Calu3 (cell line): ENCODE measurements around the gene DUSP23. TPM values are rescaled to one million over a fixed set of nuclear protein-coding genes. Genes with fewer than 3 reads are reported as not detected.

Experiments used
- BruUV-seq: library from RNA; stranded (reverse); fragments of 400-500 nt; replicated peaks from 2 replicates; lab custom pipeline; 2021; lab: Mats Ljungman, UMichigan
- CTCF ChIA-PET: fragments of 300-600 bp; sonication (Branson Sonifier 250); formaldehyde crosslinking; loops from one replicate; lab custom pipeline; 2022; ENCODE audit warnings: antibody characterized with exemption; lab: Charles Lee
- DNase-seq: peaks from one replicate; pipeline ENCODE4 v3.0.0; 2022
- H3K27ac Mint-ChIP-seq: one replicate; pipeline ENCODE4 v1.8.0; 2022; ENCODE audit warnings: mixed read lengths; ENCODE audit not compliant: unreplicated experiment
- H3K27me3 Mint-ChIP-seq: one replicate; pipeline ENCODE4 v1.8.0; 2022; ENCODE audit warnings: mixed read lengths; ENCODE audit not compliant: unreplicated experiment
- H3K36me3 Mint-ChIP-seq: one replicate; pipeline ENCODE4 v1.8.0; 2022; ENCODE audit warnings: mild to moderate bottlenecking, moderate library complexity, mixed read lengths; ENCODE audit not compliant: insufficient read depth, unreplicated experiment
- H3K4me1 Mint-ChIP-seq: one replicate; pipeline ENCODE4 v1.8.0; 2022; ENCODE audit warnings: mild to moderate bottlenecking, low read depth, mixed read lengths; ENCODE audit not compliant: unreplicated experiment
- H3K4me3 Mint-ChIP-seq: one replicate; pipeline ENCODE4 v1.8.0; 2022; ENCODE audit warnings: mild to moderate bottlenecking, low read depth, moderate library complexity, mixed read lengths; ENCODE audit not compliant: unreplicated experiment
- H3K9me3 Mint-ChIP-seq: one replicate; pipeline ENCODE4 v1.8.0; 2022; ENCODE audit warnings: low read depth, mixed read lengths; ENCODE audit not compliant: unreplicated experiment
- intact Hi-C: fragments of 100-400 bp; cut with micrococcal nuclease; formaldehyde crosslinking; loops from one replicate; pipeline ENCODE4 v1.10.0; 2022; ENCODE audit not compliant: unreplicated experiment
- total RNA-seq: library from RNA; stranded (reverse); gene quantifications from 2 replicates; pipeline ENCODE4 v1.2.3, GENCODE V29; 2022
- TF ChIP-seq, protein P1 (sequence below): fragments of 200-600 bp; IDR thresholded peaks from one replicate; pipeline ENCODE4 v1.8.0; 2022; ENCODE audit warnings: antibody characterized with exemption; ENCODE audit not compliant: unreplicated experiment

DUSP23 gene
- total RNA-seq, 1 experiment from 2014 or later, result 10.6 TPM

DNA sequence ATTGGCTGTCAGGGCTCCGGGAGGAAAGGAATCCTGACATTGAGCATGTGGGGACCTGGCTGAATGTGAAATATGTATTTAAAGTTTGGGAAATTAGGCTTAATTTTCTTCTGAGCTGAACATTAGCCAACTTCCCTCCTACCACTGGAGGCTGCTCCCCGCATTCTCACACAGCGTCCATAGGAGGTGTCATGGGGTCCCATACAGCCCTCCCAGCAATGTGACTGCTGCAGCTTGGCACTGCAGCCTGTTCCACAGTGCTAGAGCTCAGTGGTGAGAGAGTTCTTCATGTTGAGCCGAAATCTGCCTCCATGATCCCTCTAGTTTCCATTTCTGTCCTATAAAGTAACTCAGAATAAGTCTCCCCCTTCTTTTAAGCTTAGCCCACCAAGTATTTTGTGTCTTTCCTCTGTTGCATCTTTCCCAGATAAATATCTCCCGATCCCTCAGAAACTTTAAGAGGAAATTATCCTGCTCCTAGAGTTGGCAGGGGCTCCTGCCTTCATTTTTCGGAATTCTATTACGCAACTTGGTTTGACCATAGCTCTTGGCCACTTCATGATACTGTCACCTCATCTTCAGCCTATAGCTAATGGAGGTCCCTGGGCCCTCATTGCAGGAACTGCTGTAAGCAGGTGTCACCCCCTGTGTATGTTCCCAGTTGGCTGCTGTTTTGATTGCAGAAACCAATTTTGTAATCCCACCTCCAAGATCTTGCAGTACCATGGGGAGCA, 23.4 kb downstream of the DUSP23 start:
- no peak for DNase-seq
- CTCF ChIA-PET, result interaction anchor here (0.6 to 1.4 kb wide), 2 partner anchors 204 to 591 kb away, joined by 3 read pairs; no protein-coding TSS in a partner anchor
- no peaks in the 10 kb centered on the region for H3K4me1 Mint-ChIP-seq
- H3K36me3 Mint-ChIP-seq, result no peaks in the 10 kb centered on the region
- no peaks in the 10 kb centered on the region for H3K9me3 Mint-ChIP-seq
- H3K4me3 Mint-ChIP-seq, result no peak overlapping the region
- H3K27me3 Mint-ChIP-seq, result peaks cover 92% of the 10 kb centered on the region
- H3K27ac Mint-ChIP-seq, result no peak overlapping the region
- no TSS peak for BruUV-seq
- intact Hi-C loops, result no loop called here
- TF ChIP-seq, protein P1, sequence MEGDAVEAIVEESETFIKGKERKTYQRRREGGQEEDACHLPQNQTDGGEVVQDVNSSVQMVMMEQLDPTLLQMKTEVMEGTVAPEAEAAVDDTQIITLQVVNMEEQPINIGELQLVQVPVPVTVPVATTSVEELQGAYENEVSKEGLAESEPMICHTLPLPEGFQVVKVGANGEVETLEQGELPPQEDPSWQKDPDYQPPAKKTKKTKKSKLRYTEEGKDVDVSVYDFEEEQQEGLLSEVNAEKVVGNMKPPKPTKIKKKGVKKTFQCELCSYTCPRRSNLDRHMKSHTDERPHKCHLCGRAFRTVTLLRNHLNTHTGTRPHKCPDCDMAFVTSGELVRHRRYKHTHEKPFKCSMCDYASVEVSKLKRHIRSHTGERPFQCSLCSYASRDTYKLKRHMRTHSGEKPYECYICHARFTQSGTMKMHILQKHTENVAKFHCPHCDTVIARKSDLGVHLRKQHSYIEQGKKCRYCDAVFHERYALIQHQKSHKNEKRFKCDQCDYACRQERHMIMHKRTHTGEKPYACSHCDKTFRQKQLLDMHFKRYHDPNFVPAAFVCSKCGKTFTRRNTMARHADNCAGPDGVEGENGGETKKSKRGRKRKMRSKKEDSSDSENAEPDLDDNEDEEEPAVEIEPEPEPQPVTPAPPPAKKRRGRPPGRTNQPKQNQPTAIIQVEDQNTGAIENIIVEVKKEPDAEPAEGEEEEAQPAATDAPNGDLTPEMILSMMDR, result no peak

- H3K4me1 Mint-ChIP-seq, result no peaks in the 10 kb centered on the region
- TF ChIP-seq, protein P1, result no peak
- peaks cover 100% of the 10 kb centered on the region for H3K27me3 Mint-ChIP-seq
- H3K27ac Mint-ChIP-seq, result no peak overlapping the region
- CTCF ChIA-PET, result interaction anchor here (1.4 kb wide), 1 partner anchor 203 kb away, joined by 3 read pairs; no protein-coding TSS in a partner anchor
- no peaks in the 10 kb centered on the region for H3K9me3 Mint-ChIP-seq
- H3K36me3 Mint-ChIP-seq, result no peaks in the 10 kb centered on the region
- no peak overlapping the region for H3K4me3 Mint-ChIP-seq
- no TSS peak for BruUV-seq
- intact Hi-C loops, result no loop called here
- DNase-seq, result no peak
Measured at GRCh38 chr1:159804924-159805323, 24.2 kb downstream of the DUSP23 start.

DNA sequence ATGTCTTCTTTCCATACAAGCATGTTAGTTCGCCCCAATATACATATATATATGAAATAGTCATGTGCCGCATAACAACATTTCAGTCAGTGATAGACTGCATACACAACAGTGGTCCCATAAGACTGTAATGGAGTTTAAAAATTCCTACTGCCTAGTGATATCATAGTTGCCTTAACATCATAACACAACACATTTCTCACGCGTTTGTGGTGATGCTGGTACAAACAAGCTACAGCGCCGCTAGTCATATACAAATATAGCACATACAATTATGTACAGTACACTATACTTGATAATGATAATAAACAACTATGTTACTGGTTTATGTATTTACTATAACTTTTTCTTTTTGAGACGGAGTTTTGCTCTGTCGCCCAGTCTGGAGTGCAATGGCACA, 35.2 kb downstream of the DUSP23 start:
- TF ChIP-seq, protein P1, result no peak
- no peak for DNase-seq
- H3K27me3 Mint-ChIP-seq, result peaks cover 80% of the 10 kb centered on the region
- no peak overlapping the region for H3K27ac Mint-ChIP-seq
- no peaks in the 10 kb centered on the region for H3K9me3 Mint-ChIP-seq
- H3K4me1 Mint-ChIP-seq, result no peaks in the 10 kb centered on the region
- no peaks in the 10 kb centered on the region for H3K36me3 Mint-ChIP-seq
- CTCF ChIA-PET, result interaction anchor here (0.9 kb wide), 1 partner anchor 38 kb away, joined by 4 read pairs; no protein-coding TSS in a partner anchor
- intact Hi-C loops, result no loop called here
- no TSS peak for BruUV-seq
- no peak overlapping the region for H3K4me3 Mint-ChIP-seq

DNA sequence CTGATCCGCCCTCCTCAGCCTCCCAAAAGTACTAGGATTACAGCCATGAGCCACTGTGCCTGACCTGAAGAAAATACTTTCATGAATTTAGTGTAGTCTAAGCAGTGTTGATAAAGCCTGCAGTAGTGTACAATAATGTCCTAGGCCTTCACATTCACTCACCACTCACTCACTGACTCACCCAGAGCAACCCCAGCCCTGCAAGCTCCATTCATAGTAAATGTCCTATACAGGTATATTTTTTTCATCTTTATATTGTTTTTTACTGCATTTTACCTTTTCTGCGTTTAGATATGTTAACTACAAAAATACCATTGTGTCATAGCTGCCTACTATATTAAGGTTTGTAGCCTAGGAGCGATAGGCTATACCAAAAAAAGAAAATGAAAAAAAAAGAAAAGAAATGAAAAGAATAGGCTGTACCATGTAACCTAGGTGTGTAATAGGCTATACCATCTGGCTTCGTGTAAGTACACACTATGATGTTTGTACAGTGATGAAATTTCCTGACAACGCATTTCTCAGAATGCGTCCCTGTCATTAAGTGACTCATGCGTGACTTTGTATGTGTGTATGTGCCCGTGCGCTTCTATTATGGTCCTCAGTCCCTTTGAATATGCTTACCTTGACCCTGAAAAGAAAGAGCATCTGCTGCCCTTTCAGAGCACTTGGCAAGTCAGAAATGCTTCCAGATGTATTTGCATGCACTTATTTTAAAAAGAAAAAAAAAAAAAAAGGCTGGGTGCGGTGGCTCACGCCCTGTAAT, 36.7 kb downstream of the DUSP23 start:
- TF ChIP-seq, protein P1, result no peak
- no peak for DNase-seq
- H3K27ac Mint-ChIP-seq, result no peak overlapping the region
- CTCF ChIA-PET, result interaction anchor here (1.0 kb wide), 1 partner anchor 19 kb away, joined by 5 read pairs; no protein-coding TSS in a partner anchor
- BruUV-seq, result no TSS peak
- H3K36me3 Mint-ChIP-seq, result no peaks in the 10 kb centered on the region
- intact Hi-C loops, result no loop called here
- H3K4me3 Mint-ChIP-seq, result no peak overlapping the region
- H3K9me3 Mint-ChIP-seq, result no peaks in the 10 kb centered on the region
- no peaks in the 10 kb centered on the region for H3K4me1 Mint-ChIP-seq
- peaks cover 80% of the 10 kb centered on the region for H3K27me3 Mint-ChIP-seq
